ENCODE results near the gene MKRN2OS.
A peak's percentile ranks its signal among the peaks of the same experiment; 100 is the strongest.

Gene MKRN2OS

GRCh38 chr3:12496453-12496761 lies 48.9 kb downstream of the MKRN2OS start:
- Histone ChIP-seq H2AFZ (ENCODE audit: low read depth, low read length) (no peak overlapping the region), H3K4me3 (ENCODE audit: low read length) (no peak overlapping the region), H3K9ac (ENCODE audit: low read length) (no peak overlapping the region), H4K20me1 (ENCODE audit: insufficient read depth, low read length) (no peaks in the 10 kb centered on the region), H3K36me3 (replicated peaks; ENCODE audit: low read depth, low read length) (peaks cover 71% of the 10 kb centered on the region), H3K4me2 (ENCODE audit: low read length) (no peak overlapping the region), H3K79me2 (ENCODE audit: low read length) (peaks cover 2% of the 10 kb centered on the region), H3K27me3 (ENCODE audit: low read depth, low read length) (no peaks in the 10 kb centered on the region), H3K9me3 (ENCODE audit: insufficient read depth, low read length) (no peaks in the 10 kb centered on the region), H3K4me1 (ENCODE audit: low read length) (no peaks in the 10 kb centered on the region), H3K27ac (ENCODE audit: low read length) (no peak overlapping the region)
- no peak for TF ChIP-seq EZH2phosphoT487 (IDR thresholded peaks at IDR 0.05; ENCODE audit: low read depth)
- TF ChIP-seq, protein P1, sequence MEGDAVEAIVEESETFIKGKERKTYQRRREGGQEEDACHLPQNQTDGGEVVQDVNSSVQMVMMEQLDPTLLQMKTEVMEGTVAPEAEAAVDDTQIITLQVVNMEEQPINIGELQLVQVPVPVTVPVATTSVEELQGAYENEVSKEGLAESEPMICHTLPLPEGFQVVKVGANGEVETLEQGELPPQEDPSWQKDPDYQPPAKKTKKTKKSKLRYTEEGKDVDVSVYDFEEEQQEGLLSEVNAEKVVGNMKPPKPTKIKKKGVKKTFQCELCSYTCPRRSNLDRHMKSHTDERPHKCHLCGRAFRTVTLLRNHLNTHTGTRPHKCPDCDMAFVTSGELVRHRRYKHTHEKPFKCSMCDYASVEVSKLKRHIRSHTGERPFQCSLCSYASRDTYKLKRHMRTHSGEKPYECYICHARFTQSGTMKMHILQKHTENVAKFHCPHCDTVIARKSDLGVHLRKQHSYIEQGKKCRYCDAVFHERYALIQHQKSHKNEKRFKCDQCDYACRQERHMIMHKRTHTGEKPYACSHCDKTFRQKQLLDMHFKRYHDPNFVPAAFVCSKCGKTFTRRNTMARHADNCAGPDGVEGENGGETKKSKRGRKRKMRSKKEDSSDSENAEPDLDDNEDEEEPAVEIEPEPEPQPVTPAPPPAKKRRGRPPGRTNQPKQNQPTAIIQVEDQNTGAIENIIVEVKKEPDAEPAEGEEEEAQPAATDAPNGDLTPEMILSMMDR (IDR thresholded peaks at IDR 0.05; ENCODE audit: low read depth, low read length), result no peak

GRCh38 chr3:12495749-12496452 lies 49.4 kb downstream of the MKRN2OS start:
- Histone ChIP-seq H3K27me3 (ENCODE audit: low read depth, low read length) (no peaks in the 10 kb centered on the region), H3K4me2 (ENCODE audit: low read length) (no peak overlapping the region), H3K4me3 (ENCODE audit: low read length) (no peak overlapping the region), H3K9ac (ENCODE audit: low read length) (no peak overlapping the region), H3K27ac (ENCODE audit: low read length) (no peak overlapping the region), H3K36me3 (replicated peaks; ENCODE audit: low read depth, low read length) (peaks cover 69% of the 10 kb centered on the region), H3K9me3 (ENCODE audit: insufficient read depth, low read length) (no peaks in the 10 kb centered on the region), H3K79me2 (ENCODE audit: low read length) (peaks cover 5% of the 10 kb centered on the region), H3K4me1 (ENCODE audit: low read length) (no peaks in the 10 kb centered on the region), H4K20me1 (ENCODE audit: insufficient read depth, low read length) (no peaks in the 10 kb centered on the region), H2AFZ (ENCODE audit: low read depth, low read length) (no peak overlapping the region)
- TF ChIP-seq, protein P1 (IDR thresholded peaks at IDR 0.05; ENCODE audit: low read depth, low read length), result peak; percentile 34
- TF ChIP-seq EZH2phosphoT487 (IDR thresholded peaks at IDR 0.05; ENCODE audit: low read depth), result no peak

DNA sequence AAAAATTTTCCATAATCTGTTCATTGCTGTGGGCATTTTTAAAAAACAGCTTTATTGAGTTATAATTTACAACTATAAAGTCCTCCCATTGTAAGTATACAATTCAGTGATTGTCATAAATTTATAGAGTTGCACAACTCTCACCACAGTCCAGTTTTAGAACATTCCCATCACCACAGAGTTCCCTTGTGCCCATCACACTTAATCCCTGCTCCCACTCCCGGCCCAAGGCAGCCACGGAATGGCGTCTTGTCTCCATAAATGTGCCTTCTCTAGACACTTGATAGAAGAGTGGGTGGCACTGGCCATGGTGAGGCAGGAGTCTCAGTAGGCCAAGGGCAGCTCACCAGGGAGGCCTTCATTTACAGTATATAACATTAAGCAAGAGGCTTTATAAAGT lies 54.8 kb downstream of the MKRN2OS start:
- Histone ChIP-seq H3K4me1 (ENCODE audit: low read length) (peaks cover 6% of the 10 kb centered on the region), H3K27me3 (ENCODE audit: low read depth, low read length) (no peaks in the 10 kb centered on the region), H3K4me2 (ENCODE audit: low read length) (no peak overlapping the region), H3K4me3 (ENCODE audit: low read length) (no peak overlapping the region), H4K20me1 (ENCODE audit: insufficient read depth, low read length) (0 out of 2 replicates have a peak, but pooled peaks cover 4% of the 10 kb centered on the region), H3K9me3 (ENCODE audit: insufficient read depth, low read length) (no peaks in the 10 kb centered on the region), H3K79me2 (ENCODE audit: low read length) (peaks cover 59% of the 10 kb centered on the region), H3K36me3 (replicated peaks; ENCODE audit: low read depth, low read length) (peaks cover 62% of the 10 kb centered on the region), H3K27ac (ENCODE audit: low read length) (no peak overlapping the region), H2AFZ (ENCODE audit: low read depth, low read length) (no peak overlapping the region), H3K9ac (ENCODE audit: low read length) (no peak overlapping the region)
- TF ChIP-seq EZH2phosphoT487 (IDR thresholded peaks at IDR 0.05; ENCODE audit: low read depth), result no peak
- TF ChIP-seq, protein P1 (IDR thresholded peaks at IDR 0.05; ENCODE audit: low read depth, low read length), result no peak

GRCh38 chr3:12489832-12490231 lies 55.5 kb downstream of the MKRN2OS start:
- TF ChIP-seq, protein P1 (IDR thresholded peaks at IDR 0.05; ENCODE audit: low read depth, low read length), result no peak
- TF ChIP-seq EZH2phosphoT487 (IDR thresholded peaks at IDR 0.05; ENCODE audit: low read depth), result no peak
- Histone ChIP-seq H4K20me1 (ENCODE audit: insufficient read depth, low read length) (0 out of 2 replicates have a peak, but pooled peaks cover 4% of the 10 kb centered on the region), H3K4me3 (ENCODE audit: low read length) (no peak overlapping the region), H3K36me3 (replicated peaks; ENCODE audit: low read depth, low read length) (peaks cover 62% of the 10 kb centered on the region), H2AFZ (ENCODE audit: low read depth, low read length) (no peak overlapping the region), H3K9me3 (ENCODE audit: insufficient read depth, low read length) (no peaks in the 10 kb centered on the region), H3K27ac (ENCODE audit: low read length) (no peak overlapping the region), H3K79me2 (ENCODE audit: low read length) (peaks cover 66% of the 10 kb centered on the region), H3K27me3 (ENCODE audit: low read depth, low read length) (no peaks in the 10 kb centered on the region), H3K4me2 (ENCODE audit: low read length) (no peak overlapping the region), H3K4me1 (ENCODE audit: low read length) (peaks cover 8% of the 10 kb centered on the region), H3K9ac (ENCODE audit: low read length) (no peak overlapping the region)

Data from OCI-LY3 (cell line).